Fibroblast of pulmonary artery (primary cell): Measurements from ENCODE around the gene FOXO3.

Experiments
- DNase-seq: peaks from one replicate; pipeline ENCODE4 v3.0.0-alpha.2; 2010; ENCODE audit warnings: low read depth
- H3K4me3 ChIP-seq: replicated peaks from 2 replicates; pipeline ENCODE4 v1.5.1; 2011; ENCODE audit warnings: low read depth, mild to moderate bottlenecking, control low read depth, low read length, moderate library complexity
- CTCF ChIP-seq: IDR thresholded peaks from 2 replicates; pipeline ENCODE4 v1.5.1; 2011; ENCODE audit warnings: mild to moderate bottlenecking, control low read depth, low read length, inconsistent platforms; ENCODE audit errors: missing control alignments

The FOXO3 gene

GRCh38 chr6:108726726-108727339 lies 166.1 kb downstream of the FOXO3 start:
- no peak for DNase-seq
- H3K4me3 ChIP-seq, result no peak overlapping the region
- TF ChIP-seq CTCF, result no peak

GRCh38 chr6:108727966-108728730 lies 167.4 kb downstream of the FOXO3 start:
- no peak for TF ChIP-seq CTCF
- no peak for DNase-seq
- H3K4me3 ChIP-seq, result no peak overlapping the region

GRCh38 chr6:108728826-108729225 lies 168.1 kb downstream of the FOXO3 start:
- no peak for DNase-seq
- no peak for TF ChIP-seq CTCF
- H3K4me3 ChIP-seq, result no peak overlapping the region

GRCh38 chr6:108730635-108731515 lies 170.2 kb downstream of the FOXO3 start:
- DNase-seq, result no peak
- no peak for TF ChIP-seq CTCF
- H3K4me3 ChIP-seq, result no peak overlapping the region

- DNase-seq, result no peak
- no peak for TF ChIP-seq CTCF
- H3K4me3 ChIP-seq, result no peak overlapping the region
These were observed 171.6 kb downstream of the FOXO3 start for GRCh38 chr6:108732091-108732870.

- no peak for TF ChIP-seq CTCF
- DNase-seq, result no peak
- H3K4me3 ChIP-seq, result no peak overlapping the region
These were observed 172.3 kb downstream of the FOXO3 start for GRCh38 chr6:108733051-108733450.
